ENCODE data around the gene PCDHGA2. TPM values are rescaled to one million over a fixed set of nuclear protein-coding genes. Genes with fewer than 3 reads are reported as not detected.
"Not testable (repeated sequence)": the region's sequence is repeated elsewhere in the genome, so short reads cannot be mapped to it uniquely, and the experiment has no call there.

PCDHGA2 gene
- total RNA-seq: 0.65 and 0.79 TPM in 2 replicates

DNA sequence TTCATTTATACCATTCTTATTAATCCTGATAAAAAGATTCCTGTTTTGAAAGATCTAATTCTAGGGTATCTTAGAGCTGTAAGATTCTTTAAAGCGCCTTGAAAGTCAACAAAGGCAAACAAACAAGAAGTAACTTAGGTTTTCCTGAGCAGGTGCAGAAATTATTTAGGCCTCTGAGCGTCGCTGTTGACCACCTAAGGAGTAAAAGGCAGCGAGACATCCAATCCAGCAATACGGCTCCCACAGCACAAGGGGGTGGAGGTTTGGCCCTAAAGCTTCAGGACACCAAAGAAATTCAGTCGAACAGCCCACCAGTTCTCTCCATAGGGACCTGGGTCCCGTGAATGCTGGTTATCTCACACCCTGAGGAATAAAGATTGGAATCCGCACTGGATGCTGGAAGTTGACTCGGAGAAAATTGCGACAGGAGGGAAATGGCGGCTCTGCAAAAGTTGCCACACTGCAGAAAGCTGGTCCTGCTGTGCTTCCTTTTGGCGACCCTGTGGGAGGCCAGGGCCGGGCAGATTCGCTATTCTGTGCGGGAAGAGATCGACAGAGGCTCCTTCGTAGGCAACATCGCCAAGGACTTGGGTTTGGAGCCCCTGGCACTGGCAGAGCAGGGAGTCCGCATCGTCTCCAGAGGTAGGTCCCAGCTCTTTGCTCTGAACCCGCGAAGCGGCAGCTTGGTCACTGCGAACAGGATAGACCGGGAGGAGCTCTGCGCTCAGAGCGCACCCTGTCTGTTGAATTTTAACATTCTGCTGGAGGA lies at the start of gene PCDHGA2:
Gene PCDHGA2, plus strand, starts transcription at position 223 of the 769 bp plus-strand sequence.
- DNase-seq (ENCODE audit: low read depth in 2 of 2): peak; percentile 42 to 56

DNA sequence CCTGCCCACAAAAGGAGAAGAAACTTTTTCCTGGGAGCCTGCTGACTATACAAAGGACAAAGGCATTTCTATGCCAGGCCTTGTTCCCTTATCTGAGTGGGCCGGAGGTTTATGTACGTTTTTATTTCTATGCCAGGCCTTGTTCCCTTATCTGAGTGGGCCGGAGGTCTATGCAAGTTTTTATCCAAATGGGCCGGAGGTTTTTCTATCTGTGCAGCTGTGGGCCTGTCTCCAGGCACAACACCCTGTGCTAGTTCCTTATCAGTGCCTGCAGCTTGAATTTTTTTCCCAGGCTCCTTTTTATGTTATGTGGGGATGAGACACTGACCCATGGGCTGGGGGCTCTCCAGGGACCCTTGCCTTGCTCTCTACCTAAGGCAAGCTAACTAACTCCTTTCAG lies 40.2 kb upstream of the PCDHGA2 start:
- no peak for DNase-seq (ENCODE audit: low read depth in 2 of 2)

DNA sequence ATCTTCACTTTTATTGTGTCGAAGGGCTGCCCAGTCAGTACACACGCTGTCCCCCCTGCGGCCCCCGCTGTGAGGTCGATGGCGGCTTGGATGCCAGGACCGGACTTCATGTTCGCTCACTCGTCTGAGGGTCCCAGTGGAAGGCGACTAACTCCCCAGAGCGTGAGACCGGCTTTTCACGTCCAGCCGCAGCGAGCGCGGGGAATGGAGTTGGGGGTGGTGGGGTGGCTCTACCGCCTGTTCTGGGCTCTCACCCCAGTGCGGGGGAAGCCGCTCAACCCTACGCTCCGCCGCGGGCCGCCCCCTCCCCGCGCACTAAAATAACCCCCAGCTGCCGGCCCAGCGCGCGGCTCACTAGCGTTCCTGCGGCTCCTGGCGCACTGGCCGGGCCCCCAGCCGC lies 34.8 kb upstream of the PCDHGA2 start, which contains the start of gene SLC25A2:
Gene SLC25A2, minus strand, starts transcription at position 294 of the 400 bp plus-strand sequence. Its CDS starts 184 bp downstream, at position 110.
- no peak for DNase-seq (ENCODE audit: low read depth in 2 of 2)

GRCh38 chr5:141306630-141307029 lies 31.9 kb upstream of the PCDHGA2 start:
- no peak for DNase-seq (ENCODE audit: low read depth in 2 of 2)

GRCh38 chr5:141313711-141314110 lies 24.8 kb upstream of the PCDHGA2 start:
- DNase-seq (ENCODE audit: low read depth in 2 of 2): no peak

- not testable (repeated sequence) for DNase-seq (ENCODE audit: low read depth in 2 of 2)
Measured at GRCh38 chr5:141316963-141317362, 21.6 kb upstream of the PCDHGA2 start.

- no peak for DNase-seq (ENCODE audit: low read depth in 2 of 2)
Measured at GRCh38 chr5:141319202-141319601, 19.4 kb upstream of the PCDHGA2 start.

DNA sequence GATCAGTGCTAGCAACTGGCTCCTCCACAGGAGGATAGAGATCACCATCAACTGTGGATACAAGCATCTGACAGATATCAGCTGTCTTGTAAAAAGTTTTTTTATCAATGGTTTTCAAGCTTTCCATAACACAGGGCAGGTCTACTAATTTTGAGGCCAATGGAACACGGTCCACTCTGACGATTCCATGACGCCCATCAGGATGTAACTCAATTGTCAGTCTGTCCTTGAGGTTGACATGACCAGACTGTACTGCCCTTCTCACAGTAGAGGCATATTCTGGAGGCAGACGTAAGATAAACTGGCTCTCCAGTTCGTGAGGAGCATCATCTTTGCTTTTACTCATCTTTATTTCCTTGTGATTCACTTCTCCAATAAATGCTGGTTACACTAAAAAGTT lies 18.9 kb upstream of the PCDHGA2 start:
- no peak for DNase-seq (ENCODE audit: low read depth in 2 of 2)

GRCh38 chr5:141320225-141321169 lies 18.1 kb upstream of the PCDHGA2 start, which contains the start of gene TAF7:
TSS of gene TAF7 (minus strand) at chr5:141320784. CDS start at chr5:141320044, 740 bp downstream.
- DNase-seq (ENCODE audit: low read depth in 2 of 2): peak; percentile 95 to 97

- no peak for DNase-seq (ENCODE audit: low read depth in 2 of 2)
Measured at GRCh38 chr5:141322261-141322660, 16.3 kb upstream of the PCDHGA2 start.

- DNase-seq (ENCODE audit: low read depth in 2 of 2): peak; percentile 80 to 82
Measured at GRCh38 chr5:141326088-141326854, 12.3 kb upstream of the PCDHGA2 start.

- no peak for DNase-seq (ENCODE audit: low read depth in 2 of 2)
Measured at GRCh38 chr5:141328231-141328630, 10.3 kb upstream of the PCDHGA2 start.

DNA sequence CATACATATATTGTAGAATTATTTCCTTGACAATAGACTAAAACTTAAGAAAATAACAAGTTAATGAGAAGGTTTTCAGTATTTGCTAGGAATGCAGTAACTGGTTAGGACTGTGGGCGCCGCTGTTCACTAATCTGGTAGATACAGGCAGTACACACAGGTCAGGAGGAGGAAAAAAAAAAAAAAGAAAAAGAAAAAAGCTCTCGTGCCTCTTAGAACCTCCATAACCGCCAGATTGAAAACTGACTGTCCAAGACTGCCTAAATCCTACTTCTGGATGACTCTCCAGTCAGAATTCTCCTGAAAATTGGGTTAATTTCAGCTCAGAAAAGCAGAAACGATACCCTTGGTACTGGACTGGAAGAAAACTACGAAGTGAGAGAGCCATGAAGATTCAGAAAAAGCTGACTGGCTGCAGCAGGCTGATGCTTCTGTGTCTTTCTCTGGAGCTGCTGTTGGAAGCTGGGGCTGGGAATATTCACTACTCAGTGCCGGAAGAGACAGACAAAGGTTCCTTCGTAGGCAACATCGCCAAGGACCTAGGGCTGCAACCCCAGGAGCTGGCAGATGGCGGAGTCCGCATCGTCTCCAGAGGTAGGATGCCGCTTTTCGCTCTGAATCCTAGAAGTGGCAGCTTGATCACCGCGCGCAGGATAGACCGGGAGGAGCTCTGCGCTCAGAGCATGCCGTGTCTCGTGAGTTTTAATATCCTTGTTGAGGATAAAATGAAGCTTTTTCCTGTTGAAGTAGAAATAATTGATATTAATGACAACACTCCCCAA lies 8.1 kb upstream of the PCDHGA2 start, which contains the start of gene PCDHGA1:
Gene PCDHGA1, plus strand, starts transcription at position 216 of the 782 bp plus-strand sequence.
- peak; percentile 41 to 67 for DNase-seq (ENCODE audit: low read depth in 2 of 2)

- DNase-seq (ENCODE audit: low read depth in 2 of 2): not testable (repeated sequence)
Measured at GRCh38 chr5:141332571-141332970, 6.0 kb upstream of the PCDHGA2 start.

DNA sequence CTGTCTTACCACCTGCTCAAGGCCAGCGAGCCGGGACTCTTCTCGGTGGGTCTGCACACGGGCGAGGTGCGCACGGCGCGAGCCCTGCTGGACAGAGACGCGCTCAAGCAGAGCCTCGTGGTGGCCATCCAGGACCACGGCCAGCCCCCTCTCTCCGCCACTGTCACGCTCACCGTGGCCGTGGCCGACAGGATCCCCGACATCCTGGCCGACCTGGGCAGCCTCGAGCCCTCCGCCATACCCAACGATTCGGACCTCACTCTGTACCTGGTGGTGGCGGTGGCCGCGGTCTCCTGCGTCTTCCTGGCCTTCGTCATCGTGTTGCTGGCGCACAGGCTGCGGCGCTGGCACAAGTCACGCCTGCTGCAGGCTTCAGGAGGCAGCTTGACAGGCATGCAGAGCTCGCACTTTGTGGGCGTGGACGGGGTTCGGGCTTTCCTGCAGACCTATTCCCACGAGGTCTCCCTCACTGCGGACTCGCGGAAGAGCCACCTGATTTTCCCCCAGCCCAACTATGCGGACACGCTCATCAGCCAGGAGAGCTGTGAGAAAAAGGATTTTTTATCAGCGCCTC lies 2.3 kb downstream of the PCDHGA2 start:
- DNase-seq (ENCODE audit: low read depth in 2 of 2): not testable (repeated sequence)

GRCh38 chr5:141342773-141343172 lies 4.2 kb downstream of the PCDHGA2 start:
- DNase-seq (ENCODE audit: low read depth in 2 of 2): no peak

GRCh38 chr5:141343242-141343952 lies 4.8 kb downstream of the PCDHGA2 start, which contains the start of gene PCDHGA3:
TSS of gene PCDHGA3 (plus strand) at chr5:141343829. CDS start at chr5:141344034, 205 bp downstream.
- DNase-seq (ENCODE audit: low read depth in 2 of 2): peak; percentile 46 to 63

- no peak for DNase-seq (ENCODE audit: low read depth in 2 of 2)
Measured at GRCh38 chr5:141343953-141344463, 5.4 kb downstream of the PCDHGA2 start.

- DNase-seq (ENCODE audit: low read depth in 2 of 2): no peak
Measured at GRCh38 chr5:141345327-141345726, 6.8 kb downstream of the PCDHGA2 start.
